ENCODE data around the gene CD46.

Gene CD46

DNA sequence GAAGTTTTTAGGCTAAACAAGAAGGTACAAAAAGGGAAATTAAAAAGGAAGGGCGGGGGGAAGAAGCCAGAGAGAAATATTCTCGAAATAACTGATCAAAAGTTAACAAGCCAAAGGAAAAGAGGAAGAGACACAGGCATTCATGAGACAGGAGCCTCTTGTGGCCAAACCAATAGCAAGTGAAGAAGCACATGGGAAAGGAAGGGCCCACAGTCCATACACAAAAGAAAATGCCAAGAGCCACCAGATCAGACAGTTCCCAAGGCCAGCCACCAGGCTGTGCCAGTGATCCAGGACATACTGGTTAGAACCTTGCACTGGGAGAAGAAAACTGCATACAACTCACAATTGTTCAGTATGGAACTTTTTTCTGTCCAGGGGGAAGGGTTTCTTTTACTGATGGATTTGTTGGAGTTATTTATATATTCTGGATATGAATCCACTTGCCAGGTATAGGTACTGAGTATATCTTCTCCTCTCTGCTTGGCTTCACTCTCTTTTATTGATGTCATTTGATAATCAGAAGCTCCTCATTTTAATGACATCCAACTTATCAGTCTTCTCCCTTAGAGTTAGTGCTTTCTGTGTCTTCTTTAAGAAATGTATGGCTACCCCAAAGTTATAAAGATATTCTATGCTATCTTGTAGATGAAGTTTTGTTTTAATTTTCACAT, 76.8 kb downstream of the CD46 start:
- peak; percentile 57 for DNase-seq (ENCODE audit: low spot score)

DNA sequence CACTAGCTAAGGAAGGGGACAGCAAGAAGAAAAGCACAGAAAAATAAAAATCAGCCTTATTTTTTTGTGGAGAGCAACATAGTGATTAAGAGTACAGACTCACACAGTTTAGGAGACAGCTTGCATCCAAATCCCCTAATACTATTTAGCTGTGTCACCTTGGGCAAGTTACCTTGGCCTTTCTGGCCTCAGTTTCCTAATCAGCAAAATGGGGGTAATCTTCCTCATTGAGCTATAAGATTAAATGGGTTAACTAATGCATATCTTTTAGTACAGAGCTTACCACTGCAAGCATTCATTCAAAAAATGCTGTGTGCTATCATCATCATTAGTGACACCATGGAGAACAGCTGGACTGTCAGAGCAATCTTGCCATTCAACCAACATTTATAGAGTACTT, 77.7 kb downstream of the CD46 start:
- DNase-seq (ENCODE audit: low spot score), result no peak

DNA sequence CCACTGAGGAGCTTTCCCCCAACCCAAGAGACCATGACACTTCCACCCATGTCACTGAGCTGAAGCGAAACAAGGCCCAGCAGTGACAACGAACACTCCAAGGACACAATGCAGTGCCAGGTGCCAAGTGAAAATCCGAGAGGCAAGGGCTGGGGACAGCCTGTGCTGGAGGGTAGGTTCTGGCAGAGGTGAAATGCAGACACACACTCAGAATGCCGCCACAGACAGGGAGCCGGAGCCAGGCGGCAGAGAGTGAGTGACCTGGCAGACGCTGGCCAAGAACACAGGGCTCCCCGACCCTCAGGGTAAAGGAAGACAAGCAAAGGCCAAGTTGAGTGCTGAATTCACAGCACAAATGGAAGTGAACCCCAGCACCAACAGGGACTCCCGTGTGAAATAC, 78.9 kb downstream of the CD46 start:
- no peak for DNase-seq (ENCODE audit: low spot score)

DNA sequence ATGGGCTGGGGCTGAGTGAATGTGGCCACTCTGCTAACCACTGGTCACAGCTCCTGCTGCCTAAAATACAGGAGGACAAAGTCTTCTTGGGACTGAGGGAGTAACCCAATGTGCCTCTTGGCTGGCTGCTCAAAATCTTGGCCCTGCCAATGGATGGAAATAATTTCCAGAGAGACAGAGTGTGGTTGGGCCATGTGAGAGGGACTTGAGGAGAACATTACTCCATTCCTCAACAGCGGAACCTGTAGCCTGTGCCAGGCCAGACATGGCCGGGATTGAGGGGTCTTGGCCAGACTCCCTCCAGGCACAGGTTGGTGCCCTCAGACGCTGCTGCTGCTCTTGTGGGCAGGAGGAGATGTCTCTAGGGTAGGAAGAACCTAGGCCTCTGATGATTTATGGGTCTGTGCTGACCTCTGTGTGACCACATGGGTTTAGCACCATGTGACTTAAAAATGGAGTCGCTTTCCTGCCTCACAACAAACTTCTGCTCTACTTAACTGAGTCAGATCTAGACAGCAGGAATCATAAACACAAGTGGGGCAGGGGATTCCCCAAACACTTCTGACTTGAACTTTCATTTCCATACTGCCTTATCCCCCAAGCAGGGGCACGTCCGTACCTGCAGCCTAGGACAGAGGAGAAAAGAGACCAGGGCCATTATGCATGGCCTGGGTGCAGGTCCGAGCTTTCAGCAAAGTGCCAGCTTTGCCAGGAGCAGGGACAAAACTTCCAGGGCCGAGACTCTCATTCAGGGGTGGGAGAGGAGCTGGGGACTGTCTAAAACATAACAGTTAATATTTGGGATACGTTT, 79.9 kb downstream of the CD46 start:
- DNase-seq (ENCODE audit: low spot score), result peak; percentile 57

DNA sequence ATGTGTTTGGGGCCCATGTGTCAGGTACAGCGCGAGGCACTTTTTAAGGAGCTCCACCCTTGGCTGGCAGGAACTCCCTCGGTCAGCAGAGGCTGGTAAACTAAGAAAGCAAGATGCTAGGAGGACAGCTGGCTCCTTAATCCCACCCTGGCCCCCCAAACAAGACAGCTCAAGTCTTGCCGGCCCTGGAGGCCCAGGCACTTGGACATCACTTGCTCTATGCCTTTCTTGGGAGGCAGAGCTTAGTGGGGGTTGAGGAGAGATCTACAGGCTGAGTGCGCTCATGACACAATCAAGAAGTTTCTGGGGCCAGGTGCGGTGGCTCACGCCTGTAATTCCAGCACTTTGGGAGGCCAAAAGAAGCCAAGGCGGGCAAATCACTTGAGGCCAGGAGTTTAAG, 80.9 kb downstream of the CD46 start:
- DNase-seq (ENCODE audit: low spot score), result no peak

DNA sequence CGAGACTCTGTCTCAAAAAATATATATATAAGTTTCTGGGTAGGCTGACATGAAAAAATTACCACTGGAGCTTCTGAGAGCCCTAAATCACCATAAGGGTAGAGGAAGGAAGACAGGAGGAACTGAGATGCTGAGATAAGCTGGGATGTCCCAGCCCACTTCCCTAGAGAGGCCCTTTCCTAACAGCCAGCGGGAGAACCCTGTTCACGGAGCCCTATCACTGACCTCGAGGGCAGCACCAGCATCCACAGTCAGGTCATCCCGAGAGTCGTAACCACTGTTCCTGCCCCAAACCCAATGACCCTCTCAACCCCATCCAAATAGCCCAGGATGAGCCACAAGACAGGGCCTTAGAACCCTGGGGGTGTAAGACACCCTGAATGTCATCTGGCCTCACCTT, 81.5 kb downstream of the CD46 start:
- DNase-seq (ENCODE audit: low spot score), result no peak

DNA sequence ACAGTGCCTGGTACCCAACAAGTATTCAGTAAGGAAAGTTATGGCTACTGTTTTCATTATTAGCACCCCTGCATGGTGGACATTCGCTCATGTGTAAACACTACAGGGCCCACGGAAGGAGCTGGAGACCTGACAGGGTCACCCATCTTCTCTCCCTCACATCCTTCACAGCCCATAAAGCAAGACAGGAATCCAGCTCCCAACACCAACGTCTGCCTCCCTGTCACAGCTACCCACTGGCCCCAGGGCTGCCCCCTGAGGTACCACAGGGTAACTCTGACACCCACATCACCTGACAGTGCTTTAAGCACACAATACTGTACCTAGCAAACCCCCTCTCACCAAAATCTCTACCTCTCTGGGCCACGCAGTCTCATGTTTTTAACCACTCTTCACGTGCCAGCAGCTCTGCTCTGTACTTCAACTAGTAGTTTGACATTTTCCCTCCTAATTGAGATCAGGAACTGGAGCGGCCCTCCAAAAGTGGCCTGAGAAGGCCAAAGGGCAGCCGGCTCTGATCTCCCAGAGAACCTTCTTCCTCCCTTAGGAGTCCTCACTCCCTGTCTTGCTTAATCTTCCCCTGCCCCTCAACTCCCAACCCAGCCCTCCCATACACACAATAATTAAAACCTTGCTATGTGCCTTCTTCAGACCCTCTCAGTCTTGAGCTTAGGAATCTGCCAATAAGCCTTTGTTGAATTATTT, 82.3 kb downstream of the CD46 start:
- no peak for DNase-seq (ENCODE audit: low spot score)

DNA sequence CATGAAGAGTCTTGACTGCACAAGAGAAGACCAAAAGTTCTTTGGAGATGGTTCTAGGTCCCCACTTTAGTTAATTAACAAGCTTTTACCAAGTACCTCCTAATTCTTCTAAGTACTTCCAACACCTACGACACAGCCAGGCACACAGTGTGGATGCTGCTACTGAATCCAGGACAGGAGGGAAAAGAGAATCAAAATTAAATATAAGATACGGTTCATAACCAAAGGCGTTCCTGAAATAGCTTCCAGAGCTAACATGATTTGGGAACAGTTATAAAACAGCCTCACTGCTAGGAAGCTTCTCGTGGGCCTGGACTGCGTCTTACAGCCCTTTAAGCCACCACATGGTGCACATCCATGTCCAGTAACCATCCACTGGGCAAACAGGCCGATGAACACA, 84.1 kb downstream of the CD46 start:
- DNase-seq (ENCODE audit: low spot score), result no peak

DNA sequence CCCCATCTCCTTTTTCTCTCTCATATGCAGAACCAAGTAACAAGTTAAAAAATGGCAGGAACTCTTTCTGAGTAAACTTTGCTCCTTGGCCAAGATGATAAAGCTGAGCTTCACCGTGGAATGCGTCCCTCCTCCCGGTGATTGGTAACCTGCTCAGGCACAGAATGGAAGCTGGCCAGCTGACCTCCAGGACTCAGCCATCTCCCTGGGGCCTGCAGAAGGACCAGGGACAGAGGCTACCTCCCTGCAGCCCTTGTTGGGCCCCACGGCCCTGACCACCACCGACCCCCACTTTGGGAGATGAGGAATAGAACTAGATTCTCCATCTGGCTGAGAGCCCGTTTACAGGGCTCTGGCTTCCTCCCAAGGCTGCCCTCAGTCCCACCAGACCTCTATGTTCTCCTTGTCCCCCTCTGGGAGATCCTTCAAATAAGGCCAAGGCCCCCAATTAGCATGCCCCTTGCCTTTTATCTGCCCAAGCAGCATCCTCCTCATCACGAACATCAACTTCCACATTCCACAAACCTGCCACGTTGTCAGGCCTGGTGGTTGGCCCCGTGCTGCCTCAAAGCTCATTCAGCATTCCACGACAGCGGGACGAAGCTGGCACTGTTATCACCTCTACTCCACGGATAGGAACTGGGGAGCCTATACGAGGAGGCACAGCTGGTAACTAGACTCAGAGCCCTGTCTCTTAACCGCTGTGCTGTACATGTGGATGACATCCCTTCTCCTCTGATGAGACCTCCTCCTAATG, 84.9 kb downstream of the CD46 start:
- DNase-seq (ENCODE audit: low spot score), result no peak

DNA sequence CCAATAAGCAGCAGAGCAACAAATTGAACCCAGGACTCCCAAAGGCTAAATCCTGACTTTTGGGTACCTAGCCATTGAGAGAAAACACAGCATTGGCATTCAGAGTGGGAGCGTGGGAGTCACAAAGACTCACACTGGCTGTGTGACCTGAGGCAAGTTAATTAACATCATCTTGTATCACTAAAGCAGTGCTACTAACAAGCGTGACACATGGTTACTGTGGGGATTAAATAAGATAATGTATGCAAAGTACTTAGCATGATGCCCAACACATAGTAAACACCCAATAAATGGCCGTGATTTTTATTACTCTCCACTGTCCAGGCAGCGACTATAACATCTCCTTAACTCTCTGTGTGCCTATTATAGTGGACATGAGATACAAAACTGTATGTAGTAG, 85.8 kb downstream of the CD46 start:
- no peak for DNase-seq (ENCODE audit: low spot score)

DNA sequence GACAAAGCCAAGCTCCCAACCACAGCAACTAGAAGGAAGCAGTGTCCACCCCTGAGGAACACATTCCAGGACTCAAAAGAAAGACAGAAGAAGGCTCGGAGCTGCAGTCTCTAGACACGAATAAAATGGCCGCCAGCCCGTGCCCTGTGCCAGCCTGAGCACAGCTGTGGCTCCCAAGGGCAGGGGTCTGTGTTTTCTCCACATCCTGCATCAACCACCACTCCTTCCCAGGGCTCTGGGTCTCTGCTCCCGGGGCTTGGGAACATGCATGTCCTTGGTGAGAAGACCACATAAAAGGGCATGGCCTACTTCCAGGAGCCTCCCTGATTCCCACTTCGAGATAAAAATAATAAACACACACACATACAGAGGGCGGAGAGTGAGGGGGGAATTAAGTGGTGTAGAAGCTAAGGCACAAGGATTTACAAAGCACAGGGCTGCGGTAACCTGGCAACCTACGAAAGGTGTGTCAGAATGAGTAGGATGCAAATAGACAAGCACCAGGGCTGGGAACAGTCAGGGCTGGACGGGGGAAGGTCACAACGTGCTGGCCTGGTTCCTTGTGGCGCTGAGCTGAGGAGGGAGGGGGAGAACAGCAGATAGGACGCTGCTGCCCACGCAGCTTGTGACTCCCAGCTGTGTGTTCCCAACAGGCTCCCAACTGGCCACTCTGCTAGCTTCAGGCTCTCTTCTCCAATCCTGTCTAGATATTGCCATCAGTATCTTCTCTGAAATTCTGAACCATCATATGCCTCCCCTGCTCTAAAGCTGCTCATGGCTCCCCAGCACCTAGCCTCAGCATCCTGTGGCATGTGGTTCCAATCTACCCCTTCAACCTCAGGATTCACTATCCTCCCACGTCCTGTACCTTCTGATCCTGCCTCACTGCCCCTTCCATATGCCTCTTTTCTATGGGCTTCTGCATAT, 86.6 kb downstream of the CD46 start:
- DNase-seq (ENCODE audit: low spot score), result no peak

DNA sequence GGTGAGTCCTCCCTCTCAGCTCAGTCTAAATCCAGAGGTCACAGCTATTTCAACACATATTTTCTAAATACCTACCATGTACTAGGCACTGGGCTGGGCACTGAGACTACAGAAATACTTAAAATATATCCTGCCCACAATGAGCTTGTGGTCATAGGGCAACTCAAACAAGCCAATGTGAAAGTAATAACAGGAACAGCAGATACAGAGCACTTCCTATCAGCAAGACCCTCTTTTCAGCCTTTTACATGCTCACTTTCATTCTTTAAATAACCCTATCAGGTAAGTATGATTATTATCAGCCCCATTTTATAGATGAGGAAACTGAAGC, 87.2 kb downstream of the CD46 start:
- DNase-seq (ENCODE audit: low spot score), result no peak

DNA sequence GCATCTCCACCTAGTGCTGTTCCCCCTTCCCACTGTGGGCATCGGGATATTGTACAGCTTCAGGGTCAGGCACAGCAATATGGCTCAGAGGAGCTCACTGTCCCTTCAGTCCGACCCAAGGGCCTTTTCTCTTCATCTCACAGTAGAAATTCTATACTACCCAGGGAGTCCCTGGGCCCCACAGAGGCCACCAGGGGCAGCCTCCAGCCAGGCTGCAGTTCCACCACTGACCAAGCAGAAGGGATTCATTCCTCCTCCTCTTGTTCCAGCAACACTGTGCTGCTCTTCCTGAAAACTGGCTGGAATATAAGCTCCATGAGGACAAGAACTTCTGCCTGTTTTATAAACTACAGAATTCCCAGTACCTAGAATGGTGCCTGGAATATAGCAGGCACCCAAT, 88.5 kb downstream of the CD46 start:
- DNase-seq (ENCODE audit: low spot score), result no peak

DNA sequence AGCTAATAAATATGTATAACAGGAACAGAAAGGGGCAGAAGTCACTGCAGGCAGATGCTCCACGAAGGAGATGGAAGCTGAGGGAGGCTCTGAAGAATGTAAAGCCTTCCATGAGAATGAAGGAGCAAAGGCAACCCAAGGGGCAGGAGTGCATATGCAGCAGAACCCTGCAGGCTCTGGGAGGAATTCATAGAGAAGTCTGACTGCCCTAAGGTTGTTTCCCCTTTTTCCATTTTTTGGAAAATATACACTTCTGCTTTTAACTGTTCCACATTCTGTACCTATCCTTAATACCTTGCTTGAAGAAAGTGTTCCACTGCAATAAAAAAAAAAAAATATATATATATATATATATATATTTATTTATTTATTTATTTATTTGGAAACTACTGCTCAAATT, 89.4 kb downstream of the CD46 start:
- no peak for DNase-seq (ENCODE audit: low spot score)

DNA sequence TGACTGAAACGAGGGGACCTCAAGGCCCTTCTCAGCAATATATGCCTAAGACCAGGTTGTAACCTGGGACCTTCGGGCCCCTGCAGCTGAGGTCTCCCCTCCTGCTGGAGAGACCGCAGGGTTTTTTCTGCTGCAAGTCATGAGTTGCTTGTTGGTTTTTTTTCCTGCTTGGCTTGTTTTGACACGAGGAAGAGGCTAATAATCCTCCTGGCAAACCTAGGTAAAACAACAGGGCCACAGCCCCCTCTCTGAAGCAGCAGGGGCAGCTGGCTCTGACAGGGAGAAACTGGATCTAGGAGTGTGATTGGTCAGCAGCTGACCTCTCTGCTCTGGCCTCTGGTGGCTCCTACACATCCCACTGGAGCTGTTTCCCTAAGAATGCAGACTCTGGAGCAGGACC, 90.0 kb downstream of the CD46 start:
- DNase-seq (ENCODE audit: low spot score), result no peak

DNA sequence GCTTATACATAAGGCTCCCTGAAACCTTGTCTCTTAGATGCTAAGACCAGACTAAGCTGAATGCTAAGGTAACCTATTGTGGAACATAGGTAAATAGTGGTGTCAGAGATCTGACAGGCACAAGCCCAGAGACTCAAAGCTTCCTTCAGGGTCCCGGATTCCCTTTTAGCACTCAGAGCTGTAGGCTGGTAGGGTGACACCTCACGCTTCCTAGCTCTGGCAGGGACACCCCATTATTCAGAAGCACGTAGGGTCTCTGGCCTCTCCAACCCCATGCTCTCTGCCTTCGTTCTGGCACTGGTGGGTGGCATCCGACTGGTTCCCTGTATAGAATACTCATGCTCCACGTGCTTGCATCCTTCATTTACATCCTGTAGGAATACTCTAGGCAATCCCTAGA, 90.7 kb downstream of the CD46 start:
- DNase-seq (ENCODE audit: low spot score), result no peak

DNA sequence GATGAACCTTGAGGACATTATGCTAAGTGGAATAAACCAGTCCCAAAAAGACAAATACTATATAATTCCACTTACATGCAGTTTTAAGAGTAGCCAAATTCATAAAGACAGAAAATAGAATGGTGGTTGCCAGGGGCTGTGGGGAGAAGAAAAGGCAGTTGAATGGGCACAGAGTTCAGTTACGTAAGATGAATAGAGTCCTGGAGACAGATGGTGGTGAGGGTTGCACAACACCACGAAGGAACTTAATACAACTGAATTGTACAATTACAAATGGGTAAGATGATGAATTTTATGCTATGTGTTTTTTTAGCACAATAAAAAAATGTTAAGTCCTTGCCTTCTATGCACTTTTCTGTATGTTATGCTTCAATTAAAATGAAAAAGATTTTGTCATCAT, 92.5 kb downstream of the CD46 start:
- DNase-seq (ENCODE audit: low spot score), result no peak
